ENCODE measurements around the gene COBL.

Gene COBL

DNA sequence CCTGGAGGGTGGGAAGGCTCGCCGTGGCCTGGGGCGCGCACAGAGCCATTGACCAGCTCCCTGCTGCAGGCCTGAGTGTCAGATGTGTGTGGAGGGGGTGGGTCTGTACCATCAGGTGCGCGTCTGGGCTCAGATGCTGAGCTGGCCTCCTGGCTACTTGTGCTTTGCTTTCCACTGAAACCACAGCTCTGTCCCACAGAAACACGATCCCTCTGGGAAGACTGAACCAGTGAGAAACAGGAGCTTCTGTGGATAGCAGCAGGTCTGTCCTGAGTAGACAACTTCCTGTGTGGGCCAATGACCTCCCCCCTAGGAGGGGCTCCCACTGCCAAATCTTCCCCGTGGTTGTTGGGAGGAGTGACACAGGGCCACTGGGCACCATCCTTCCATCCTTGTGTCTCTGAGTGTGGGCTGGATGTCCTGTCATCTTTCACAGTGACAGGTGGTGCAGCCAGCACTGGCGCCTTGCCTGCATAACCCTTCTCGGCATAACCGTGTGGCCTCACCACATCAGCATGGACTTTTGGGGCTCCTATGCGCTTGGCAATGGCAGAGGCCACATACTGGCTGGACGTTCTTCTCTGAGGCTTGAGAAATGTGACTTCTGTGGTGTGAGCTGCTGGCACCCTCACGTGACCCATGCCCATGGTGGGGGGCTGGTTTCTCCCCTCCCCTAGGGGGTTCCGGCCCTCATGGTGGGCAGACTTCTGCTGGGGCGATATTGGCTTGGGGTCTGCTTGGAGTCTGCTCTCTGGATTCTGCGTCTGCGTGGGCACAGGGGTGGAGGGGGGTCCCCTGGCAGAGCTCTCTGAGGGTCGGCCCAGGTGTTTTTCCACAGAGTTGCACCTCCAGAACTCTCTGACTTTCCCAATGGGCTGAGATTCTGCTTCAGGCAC is 288.4 kb downstream of the COBL start:
- DNase-seq (ENCODE audit: low read depth in 1 of 2, low spot score in 1 of 2) = no peak

DNA sequence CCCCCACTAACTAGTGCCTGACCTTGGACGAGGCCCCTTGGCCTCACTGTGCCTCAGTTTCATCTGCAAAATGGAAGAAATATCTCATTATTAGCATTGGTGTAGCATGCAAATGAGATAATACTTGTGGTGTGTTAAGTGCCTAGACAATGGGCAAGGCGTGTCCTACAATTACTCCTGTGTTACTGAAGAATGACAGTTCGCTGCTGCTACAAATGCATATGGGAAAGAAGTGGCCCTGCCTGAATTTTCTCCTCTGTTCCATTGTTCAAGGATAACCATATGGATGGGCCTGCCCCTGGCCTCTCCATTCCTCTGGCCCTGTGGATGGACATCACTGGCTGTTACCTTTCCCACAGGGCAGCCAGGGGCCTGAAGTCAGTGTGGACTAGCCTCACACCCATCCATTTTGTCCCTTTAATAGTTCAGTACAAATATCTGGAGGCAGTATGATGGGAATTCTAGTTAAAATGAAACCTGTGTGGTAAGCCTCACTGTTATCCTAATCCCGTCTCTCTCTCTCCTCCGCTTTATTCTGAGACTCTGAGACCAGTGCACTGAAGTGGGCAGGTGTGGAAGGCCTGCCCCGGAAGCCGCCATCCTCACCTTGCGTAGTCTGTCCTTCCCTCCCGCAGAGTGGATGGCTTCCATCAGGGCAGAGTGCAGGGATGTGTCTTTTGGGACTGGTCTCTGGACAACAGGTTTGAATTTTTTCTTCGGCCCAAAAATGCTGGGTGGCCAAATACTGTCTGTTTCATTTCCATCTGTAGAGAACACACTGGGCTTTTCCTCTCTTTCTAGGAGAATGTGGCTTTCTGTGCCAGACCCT is 289.3 kb downstream of the COBL start:
- DNase-seq (ENCODE audit: low read depth in 1 of 2, low spot score in 1 of 2) = no peak

DNA sequence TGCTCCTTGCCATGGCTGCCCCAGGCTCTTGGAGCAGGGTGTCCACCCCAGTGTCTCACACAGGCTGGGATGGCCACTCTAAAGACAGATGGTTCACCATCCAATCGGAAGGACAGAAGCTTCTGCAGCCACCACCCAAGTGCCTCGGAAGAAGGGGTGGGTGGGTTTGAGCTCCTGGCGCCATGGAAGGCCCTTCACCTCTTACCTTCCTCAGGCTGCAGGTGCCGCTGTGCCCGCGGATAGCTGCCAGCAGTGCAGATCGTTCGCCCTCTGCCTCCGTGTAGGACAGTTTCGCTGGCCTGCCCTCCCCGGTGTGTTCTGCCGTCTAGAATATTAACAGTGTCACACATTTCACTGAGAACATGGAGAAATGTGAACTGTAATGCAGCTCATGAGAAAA is 290.3 kb downstream of the COBL start:
- no peak for DNase-seq (ENCODE audit: low read depth in 1 of 2, low spot score in 1 of 2)

DNA sequence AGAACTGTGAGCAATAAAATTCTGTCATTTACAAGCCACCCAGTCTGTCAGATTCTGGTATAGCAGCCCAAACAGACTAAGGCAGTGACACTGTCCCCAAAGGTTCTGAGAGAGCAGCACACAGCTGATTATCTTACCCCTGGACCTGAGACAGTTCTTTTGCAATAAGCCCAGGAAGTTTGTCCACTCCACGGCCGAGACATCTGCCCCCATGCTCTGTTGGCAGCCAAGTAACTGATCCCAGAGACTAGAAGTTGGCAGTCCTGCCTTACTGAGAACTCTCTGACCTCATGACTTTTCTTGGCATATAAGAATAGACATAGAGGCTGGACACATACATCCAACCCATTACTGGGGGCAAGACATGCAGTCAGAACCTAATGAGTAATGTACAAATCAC is 290.9 kb downstream of the COBL start:
- no peak for DNase-seq (ENCODE audit: low read depth in 1 of 2, low spot score in 1 of 2)

DNA sequence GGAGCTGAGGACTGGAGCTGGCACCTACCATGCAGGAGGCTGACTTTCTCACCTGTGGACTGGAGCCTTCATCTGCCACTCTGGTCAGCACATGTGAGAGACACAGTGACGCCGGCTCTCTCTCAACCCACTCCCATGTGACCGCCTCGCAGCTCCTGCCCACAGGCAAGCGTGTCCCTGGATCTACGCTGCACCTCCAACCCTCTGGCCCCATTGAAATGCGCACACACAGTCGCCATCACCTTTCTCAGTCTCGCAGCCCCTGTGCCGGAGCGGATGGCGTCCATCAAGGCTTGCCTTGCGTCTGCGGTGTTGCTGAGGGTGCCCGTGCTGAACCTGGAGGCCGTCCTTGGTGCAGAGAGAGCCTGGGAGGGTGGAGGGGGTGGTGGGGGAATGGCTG is 291.7 kb downstream of the COBL start:
- DNase-seq (ENCODE audit: low read depth in 1 of 2, low spot score in 1 of 2) = no peak

DNA sequence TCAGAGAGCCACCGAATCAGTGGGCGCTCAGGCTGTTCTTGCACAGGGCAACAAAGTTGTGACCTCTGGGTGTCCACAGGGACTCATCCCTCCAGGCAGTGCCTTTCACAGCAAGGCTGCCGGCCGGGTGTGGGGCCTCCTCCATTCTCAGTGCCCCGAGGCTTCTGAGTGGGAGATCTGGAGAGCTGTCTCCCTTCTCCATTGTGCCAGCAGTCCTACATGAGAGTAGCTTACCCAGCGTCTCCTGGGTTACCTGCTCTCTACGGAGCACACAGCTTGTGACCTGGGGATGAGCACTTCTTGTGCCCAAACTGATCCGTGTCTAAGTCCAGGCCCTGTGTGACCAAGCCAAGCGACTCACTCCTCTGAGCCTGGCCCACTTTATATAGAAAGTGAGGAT is 293.1 kb downstream of the COBL start:
- no peak for DNase-seq (ENCODE audit: low read depth in 1 of 2, low spot score in 1 of 2)

DNA sequence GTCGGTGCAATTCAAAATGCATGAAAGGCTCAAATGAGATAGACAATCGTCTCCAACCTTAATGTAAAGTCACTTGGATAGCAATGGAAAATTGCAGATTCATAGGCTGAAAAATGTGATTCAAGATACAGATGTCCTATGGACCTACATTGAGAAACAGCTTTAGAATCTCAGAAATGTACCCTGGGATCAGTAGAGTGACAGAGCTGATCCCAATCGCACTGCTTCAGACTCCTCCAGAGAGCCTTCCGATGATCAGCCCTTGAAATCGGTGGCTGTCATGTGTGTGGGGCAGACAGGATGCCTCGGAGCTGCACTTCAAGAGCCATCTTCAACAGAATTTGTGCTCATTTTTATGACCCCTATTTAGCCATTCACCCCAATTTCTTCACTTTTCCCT is 293.8 kb downstream of the COBL start:
- DNase-seq (ENCODE audit: low read depth in 1 of 2, low spot score in 1 of 2) = no peak

DNA sequence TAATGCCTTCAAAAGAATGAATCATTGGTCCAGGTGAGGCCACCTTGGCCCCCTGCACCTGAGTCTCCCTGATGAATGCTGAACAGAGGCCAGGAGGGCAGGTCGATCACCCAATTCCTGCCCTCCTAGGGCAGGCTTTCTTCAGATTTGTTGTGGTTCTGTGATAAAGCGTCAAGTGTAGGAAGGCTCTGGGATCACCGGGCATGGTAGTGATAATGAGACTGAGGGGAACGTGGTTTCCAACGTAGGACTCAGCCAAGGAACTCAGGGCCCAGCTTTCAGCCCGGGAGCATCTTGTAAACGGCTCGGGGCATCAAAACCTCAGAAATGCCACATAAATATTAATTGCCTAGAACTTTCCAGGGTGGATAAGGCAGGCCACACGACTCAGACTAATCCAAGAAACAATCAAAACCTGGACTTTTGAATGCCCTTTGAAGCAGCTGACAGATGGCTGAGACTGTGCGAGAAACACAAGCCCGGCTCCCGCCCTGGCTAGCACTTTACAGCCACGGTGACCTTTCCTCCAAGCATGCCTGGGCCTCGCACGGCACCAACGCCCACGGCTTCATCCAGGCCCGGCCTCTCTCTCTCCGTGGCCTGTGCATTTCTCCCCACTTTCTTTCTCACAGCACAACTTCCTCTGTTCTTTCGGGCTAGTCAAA is 294.6 kb downstream of the COBL start:
- no peak for DNase-seq (ENCODE audit: low read depth in 1 of 2, low spot score in 1 of 2)

DNA sequence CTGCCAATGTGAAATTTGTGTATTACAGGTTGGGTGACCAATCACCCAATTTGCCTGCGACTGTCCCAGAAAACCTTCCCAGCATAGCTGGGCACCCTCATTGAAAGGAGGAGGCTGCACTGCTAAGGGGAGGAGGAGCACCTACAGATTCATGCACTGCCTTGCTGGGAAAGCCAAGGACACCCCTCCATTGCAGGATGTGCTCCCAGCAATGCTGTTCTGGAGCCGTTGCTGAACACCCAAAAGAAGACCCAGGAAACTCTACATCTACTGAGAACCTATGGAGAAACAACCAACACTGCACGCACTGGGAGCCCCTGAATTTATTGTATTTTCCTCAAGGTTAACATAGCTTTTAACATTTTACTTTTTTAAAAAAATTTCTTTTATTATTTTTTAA is 295.7 kb downstream of the COBL start:
- DNase-seq (ENCODE audit: low read depth in 1 of 2, low spot score in 1 of 2) = no peak

DNA sequence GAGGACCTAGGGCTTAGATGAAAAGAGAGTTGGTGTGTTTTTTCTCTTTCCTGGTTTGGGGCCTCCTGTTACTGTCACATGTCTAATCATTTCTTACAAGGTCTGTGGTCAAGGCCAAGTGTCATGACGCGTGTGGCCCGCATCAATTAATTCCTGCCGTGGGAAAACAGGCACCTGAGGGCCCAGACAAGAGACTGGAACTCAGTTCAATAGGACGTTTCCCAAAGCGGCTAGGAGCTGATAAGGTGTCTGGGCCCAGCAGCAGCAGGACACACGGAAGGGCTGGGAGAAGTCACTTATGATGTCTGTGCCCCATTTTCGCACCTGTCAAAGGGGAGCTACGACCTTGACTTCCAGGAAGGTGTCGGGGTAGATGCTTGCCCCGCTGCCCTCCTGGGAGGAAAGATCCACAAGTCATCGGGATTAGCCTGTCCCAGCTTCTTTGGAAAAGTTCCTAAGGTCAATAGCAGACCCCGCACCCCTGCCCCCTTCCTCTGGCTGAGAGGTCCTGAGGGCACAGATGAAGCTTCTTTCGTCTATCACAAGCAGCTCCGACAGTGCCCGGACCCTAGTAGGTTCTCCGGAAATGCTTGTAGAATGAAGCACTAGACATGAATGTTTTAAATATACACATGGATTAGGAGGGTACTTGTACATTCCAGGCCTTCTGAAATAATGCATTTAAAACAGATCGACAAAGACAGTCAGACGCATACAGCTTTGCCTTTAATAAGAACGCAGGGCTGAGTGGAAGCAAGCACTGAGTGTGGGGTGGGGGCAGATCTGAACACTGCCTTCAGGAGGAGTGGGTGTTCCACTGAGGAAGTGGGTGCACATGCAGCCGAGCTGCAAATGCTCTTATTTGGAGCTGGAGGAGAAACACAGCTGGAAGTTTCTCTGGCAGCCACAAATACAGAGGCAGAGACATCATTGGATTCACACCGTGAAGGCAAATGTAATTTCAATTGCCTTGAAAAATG is 296.4 kb downstream of the COBL start:
- no peak for DNase-seq (ENCODE audit: low read depth in 1 of 2, low spot score in 1 of 2)

DNA sequence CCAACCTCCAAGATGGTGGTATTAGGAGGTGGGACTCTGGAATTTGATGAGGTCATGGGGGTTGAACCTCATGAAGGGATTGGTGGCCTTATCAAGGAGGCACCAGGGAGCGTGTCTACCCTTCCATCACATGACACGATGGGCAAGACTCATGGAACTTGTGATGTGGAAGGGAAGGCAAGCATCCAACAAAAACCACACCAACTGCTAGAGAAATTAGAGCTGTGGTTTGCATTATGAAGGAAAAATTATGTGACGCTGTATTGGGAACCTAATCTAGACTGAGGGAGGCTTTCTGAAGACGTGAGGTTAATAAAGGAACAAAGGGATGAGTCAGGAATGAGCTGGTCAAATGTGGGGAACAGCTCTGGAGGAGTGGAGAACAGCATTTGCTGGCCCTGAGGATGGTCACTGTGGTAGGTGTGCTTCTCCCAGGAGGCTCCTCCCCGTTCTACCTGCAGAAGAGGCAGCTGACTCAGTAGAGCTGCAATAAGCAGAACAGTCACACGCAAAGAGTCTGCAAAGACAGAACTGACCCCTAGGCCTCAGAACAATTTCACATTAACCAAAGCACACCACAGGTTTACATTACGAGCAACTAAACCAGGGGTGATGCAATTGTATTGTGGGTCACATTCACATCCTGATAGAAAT is 297.3 kb downstream of the COBL start:
- no peak for DNase-seq (ENCODE audit: low read depth in 1 of 2, low spot score in 1 of 2)

DNA sequence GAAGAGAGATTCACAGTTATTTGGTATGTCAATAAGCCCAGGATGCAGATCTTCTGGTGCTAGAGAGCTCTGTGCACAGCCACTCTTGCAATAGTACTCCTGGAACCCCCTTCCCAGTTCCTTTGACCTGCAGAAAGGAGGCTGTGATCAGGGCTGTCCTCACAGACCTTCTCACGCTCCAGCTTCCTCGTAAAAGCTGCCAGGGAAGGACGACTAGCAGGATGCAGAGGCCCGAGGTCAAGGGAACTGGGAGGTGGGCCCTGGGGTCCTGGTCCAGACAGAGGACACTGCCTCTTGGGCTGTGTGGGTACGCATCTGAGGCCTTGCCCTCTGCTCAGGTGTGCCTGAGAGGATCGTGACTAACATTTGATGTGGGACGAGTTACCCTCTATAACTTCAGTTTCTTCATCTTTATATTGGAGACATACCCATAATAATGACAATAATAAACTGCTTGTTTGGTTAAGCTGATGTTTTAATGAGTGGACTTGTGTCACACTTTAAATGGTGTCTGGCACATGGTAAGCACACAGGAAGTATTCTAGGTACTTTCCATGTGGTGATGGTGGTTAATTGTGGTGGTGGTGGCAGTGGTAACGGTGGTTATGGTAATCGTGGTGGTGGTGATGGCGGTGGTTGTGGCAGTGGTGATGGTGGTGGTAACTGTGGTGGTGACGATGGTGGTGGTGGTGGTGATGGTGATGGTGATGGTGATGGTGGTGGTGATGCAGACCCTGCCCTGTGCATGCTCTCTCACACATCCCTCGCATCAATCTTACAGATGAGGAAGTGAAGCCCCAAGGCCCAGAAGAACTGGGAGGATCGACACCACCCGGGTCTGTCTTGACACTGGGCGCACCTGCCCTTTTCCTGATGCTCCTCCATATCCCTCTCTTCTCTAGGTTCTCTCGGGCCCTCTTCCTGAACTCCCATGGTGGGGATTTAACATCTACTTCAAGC is 298.8 kb downstream of the COBL start:
- no peak for DNase-seq (ENCODE audit: low read depth in 1 of 2, low spot score in 1 of 2)

DNA sequence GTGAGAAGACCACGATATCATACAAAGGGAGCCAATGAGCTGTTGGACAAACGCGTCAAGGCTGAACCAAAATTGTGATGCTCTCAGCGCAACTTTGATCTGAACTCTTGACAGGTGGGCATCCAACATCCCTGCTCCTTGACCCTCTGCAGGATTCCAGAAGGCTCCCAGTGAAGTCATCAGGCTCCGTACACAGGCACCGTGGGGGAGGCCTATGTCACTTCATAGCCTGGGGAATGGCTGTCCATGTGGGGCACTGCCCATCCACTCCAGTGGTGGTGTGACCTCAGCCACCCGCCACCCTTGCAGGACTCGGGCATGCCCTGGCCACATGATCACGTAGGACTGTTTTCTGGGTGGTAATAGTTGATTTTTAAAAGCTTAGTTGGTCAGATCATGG is 300.1 kb downstream of the COBL start:
- no peak for DNase-seq (ENCODE audit: low read depth in 1 of 2, low spot score in 1 of 2)

DNA sequence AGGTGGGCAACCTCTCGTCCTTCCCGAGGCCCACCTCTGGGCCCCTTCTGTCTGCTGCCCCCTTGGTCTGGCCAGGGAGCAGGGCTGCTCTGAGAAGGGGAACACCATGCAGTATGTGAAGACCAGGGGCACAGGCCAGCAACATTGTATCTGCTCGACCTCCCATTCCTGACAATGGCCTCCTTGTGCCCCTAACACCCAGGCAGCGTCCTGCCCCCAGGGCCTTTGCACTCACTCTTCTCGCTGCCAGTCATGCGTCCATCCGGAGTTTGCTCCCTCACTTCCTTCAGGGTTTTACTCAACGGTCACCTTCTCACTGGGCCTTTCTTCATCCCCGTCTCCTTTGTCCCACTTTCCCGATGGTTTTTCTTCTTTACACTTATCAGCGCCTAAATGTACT is 301.0 kb downstream of the COBL start:
- DNase-seq (ENCODE audit: low read depth in 1 of 2, low spot score in 1 of 2) = no peak

DNA sequence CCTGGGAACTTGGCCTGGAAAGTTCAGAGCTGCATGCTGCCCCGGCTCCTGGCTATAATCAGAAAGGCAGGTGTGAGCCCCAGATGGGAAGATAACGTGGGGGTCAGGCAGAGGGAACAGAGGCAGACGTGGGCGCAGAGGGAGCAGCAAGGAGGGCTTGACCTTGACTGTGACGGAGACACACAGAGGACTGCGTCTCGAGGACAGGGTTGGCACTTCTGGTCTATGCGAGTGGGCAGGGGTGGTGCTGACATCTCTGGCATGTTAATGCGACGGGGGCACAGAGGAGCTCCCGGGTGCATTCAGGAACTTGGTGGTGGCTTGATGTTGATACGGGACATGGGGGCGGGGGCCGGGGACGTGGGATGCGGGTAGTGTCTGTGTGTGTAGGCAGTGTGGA is 301.8 kb downstream of the COBL start:
- DNase-seq (ENCODE audit: low read depth in 1 of 2, low spot score in 1 of 2) = no peak

DNA sequence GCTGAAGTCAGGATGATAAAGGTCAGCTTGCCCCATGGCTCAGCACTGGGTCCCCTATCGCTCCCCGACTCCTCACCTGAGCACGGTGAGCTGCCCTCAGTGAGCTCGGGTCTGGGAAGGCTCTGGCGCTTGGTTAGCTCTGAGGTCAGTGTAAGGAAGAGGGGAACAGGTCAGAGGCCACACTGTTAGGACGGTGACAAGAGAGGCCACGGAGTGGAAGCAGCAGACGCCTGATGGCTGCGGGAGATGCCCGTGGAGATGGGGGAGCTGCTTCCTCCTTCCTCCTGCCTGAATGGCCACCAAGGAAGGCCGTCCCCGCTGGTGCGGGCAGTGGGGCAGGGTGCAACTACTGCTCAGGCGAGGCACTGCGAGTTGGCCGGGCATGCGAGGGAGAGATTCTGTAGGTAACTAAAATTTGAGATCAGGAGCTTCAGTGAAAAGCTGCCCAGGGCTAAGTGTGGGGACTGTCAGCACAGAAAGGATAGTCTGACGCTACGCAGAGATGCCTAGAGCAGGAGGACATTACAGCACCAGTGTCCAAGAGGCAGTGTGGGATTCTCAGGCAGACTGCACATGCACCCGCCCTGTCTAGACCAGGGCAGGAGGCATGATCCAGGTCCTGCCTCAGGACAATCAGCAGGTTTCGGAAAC is 302.6 kb downstream of the COBL start:
- DNase-seq (ENCODE audit: low read depth in 1 of 2, low spot score in 1 of 2) = no peak

DNA sequence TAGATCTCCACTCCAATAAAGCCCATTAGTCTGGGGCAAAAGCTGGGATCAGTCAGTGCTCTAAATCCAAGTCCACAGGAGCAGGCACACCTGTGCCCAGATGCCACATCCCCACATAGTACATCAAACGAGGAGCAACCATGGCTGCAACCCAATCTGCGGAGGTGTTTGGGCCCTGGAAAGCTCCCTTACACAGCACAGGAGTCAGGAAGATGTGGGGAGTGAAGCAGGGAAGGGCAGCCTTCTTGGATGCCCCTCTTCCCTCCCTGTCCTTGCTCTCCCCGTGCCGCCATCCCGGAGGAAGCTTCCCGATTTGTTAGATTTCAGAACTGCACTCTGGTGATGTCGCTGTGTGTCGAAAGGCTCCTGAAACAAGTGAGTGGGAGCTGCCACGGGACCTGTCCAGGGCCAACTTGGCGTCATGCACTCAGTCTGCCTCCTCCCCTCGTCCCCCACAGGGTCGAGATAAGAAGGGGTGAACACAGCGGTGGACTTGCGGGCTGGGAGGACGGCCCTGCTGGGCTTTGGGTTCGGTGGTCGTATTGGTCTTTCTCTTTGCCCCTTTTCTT is 303.3 kb downstream of the COBL start:
- DNase-seq (ENCODE audit: low read depth in 1 of 2, low spot score in 1 of 2) = no peak

DNA sequence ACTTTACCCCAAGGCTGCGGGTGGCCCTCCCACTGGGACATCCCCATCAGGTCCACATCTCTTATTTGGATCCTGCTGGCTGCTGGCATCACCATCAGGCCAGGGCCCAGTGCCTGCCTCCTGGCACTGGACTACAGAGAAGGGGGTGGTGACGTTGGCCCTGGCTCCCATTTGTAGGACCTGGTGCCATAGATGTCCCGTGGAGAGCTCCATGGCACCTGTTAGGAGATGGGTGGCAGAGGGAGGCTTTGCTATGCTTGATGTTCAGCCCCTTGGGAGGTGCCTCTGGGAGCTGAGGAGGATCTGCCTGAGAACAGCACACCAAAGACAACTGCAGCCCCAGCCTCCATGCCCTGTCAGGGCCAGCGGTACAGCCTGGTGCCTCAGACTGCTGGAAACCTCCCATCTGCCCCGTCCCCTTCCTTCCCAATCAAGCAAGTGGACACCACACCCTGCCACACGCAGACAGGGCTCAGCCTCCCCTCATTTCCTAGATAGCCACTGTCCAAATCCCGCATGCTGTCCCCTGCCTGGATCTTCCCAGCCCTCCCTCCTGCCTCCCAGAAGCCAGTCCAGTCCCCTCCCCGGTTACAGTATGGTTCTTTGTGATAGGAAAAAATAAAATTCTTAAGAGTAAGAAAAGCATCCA is 303.9 kb downstream of the COBL start:
- no peak for DNase-seq (ENCODE audit: low read depth in 1 of 2, low spot score in 1 of 2)

Measured in activated CD4-positive, alpha-beta T cell treated with anti-CD3 and anti-CD28 coated beads, Interleukin-2, amount 50 U/mL, for 24 hours (primary cell).